ENCODE measurements around the gene TEAD1. TPM values are rescaled to one million over a fixed set of nuclear protein-coding genes. Genes with fewer than 3 reads are reported as not detected.

The TEAD1 gene
- total RNA-seq, 4 donors from 2014 or later: 86.9 to 205 (median 151) TPM

DNA sequence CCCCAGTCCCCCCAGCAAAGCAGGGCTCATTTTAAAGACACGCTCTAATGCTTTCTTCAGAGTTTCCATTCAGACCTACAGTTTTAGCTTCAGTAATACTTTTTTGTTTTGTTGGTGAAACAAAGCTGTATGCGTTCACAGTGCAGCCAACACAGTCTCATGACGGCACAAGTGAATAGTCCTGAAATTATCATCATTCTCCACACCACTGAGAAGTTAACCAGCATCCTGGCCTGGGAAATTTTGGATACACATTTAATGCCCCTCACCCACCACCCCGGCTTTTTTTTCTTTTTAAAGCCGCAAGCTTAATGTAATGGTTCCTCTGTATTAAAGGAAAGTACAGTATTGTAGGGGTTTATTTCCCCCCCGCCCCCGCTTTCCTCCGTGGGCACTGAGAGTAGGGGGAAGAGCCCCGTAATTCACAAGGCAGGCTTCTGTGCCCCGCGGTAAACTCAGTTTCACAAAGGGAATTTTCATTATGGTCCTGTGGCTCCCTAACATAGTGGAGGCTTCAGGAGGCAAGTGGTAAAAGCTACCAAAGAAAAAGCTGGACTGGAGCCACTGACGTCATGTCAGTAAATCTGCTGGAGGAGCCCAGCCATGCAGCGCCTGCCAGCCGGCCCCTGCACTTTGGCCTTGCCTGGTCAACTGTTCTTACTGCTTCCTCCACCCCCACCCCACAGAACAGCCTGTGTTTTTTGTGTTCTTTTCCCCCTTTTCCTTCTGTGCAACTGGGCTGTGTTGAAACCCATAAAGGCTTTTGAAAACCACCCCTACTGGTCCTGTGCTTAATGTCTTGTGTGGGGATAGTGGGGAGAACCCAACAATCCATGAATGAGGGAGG lies 18.2 kb downstream of the TEAD1 start:
- no peak for TF ChIP-seq CTCF (IDR thresholded peaks at IDR 0.05; ENCODE audit: low read depth)

GRCh38 chr11:12693094-12693478 lies 18.9 kb downstream of the TEAD1 start:
- TF ChIP-seq CTCF (IDR thresholded peaks at IDR 0.05; ENCODE audit: low read depth): no peak

DNA sequence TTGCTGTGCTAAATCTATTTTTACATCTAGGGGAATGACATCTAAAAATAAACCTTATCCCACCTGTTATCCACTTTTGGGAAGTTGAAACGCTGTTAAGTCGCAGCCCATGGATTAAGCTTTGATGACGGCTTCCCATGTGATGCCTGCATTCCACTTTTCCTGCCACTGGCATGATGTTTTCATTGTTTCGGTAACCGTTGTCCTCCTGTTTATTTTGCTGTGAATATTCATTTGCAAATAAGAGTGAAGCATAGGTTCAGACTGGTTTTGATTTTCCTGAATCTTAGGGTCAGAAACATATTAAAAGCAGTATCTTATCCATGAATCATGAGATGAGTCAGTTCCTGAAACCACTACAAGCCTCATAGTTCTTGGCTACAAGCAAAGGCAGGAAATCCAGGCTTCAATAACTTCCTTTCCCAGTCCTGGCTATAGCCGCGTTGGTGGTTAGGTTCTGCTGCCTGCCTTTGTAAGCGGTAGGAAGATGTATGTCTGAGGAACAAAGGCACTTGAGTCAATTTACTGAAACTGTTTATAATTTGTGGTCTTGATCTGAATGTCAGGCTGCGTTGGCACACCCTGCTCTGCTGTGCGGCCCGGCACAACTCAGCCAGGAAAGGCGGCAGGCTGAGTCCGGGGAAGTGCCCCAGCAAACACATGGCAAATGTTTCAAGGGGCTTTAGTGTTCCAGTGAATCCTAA lies 19.4 kb downstream of the TEAD1 start:
- no peak for TF ChIP-seq CTCF (IDR thresholded peaks at IDR 0.05; ENCODE audit: low read depth)

DNA sequence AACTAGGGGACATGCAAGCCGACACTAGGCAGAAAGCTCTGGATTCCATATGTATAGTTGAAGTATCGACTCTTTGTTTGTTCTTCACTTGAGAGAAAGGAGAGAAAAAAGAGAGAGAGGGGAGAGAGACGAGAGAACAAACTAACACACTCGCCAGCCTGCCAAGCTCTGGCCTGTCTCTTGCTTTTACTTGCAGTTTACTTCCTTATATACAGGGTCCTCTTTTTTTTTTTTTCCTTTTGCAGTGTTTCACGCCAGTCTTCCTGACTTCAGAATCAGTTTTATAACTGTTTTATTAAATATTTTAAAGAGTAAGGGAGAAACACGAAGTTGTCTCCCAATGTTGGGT lies 19.9 kb downstream of the TEAD1 start:
- no peak for TF ChIP-seq CTCF (IDR thresholded peaks at IDR 0.05; ENCODE audit: low read depth)

DNA sequence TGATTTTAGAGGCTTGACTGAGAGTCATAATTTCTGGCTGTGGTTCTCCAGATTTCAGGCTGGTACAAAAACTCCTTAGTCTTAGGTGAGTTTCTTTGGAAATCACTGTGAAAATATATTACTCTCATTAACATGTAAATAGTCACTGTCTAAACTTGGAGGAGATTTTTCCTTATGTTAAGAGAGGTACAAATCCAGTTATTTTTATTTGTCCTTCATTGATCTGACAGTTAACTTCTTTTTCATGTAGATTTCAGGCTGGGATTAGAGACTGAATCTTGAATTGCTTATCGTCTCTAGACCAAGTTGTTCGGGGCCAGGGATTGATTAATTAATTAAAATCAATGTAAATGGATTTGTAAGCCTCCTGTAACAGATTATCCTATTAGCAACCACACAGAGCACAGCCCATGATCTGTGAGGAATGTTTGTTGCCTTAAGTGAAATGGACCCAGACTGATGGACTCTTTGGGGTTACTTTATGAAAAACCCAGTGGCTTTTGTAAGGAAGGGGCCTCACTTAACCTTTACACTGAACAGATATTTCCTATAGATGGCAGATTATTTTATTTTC lies 21.1 kb downstream of the TEAD1 start:
- no peak for TF ChIP-seq CTCF (IDR thresholded peaks at IDR 0.05; ENCODE audit: low read depth)

DNA sequence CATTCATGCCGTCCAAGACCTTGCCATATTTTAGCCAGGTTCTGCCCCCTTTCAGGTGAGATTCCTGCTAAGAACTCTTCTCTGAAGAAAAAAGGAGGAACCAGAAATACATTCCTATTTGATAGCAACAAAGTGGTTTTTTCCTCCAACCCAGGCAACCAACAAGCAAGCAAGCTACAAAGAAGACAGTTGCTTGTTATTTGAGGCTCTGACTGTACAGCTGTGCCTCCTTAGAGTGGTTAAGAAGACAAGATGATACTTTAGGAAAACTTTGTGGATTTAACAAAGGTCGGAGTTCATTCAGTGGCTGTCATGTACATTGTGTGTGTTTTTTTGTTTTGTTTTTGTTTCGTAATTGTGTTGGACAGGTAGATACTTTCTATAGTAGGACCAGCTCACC lies 21.7 kb downstream of the TEAD1 start:
- no peak for TF ChIP-seq CTCF (IDR thresholded peaks at IDR 0.05; ENCODE audit: low read depth)

GRCh38 chr11:12696911-12697581 lies 22.8 kb downstream of the TEAD1 start:
- no peak for TF ChIP-seq CTCF (IDR thresholded peaks at IDR 0.05; ENCODE audit: low read depth)
